ENCODE data around the gene TCF4. TPM values are rescaled to one million over a fixed set of nuclear protein-coding genes. Genes with fewer than 3 reads are reported as not detected.

The TCF4 gene
- total RNA-seq, 1 donor: 27.5 TPM

- Histone ChIP-seq H3K9me3 (ENCODE audit: low read depth, low read length) (no peaks in the 10 kb centered on the region), H3K27me3 (ENCODE audit: insufficient read depth, low read length) (no peaks in the 10 kb centered on the region), H3K4me3 (ENCODE audit: low read length) (no peak overlapping the region), H3K4me1 (ENCODE audit: insufficient read depth, low read length) (peaks cover 12% of the 10 kb centered on the region)
Observed at GRCh38 chr18:55593888-55594287, 5.9 kb upstream of the TCF4 start.

DNA sequence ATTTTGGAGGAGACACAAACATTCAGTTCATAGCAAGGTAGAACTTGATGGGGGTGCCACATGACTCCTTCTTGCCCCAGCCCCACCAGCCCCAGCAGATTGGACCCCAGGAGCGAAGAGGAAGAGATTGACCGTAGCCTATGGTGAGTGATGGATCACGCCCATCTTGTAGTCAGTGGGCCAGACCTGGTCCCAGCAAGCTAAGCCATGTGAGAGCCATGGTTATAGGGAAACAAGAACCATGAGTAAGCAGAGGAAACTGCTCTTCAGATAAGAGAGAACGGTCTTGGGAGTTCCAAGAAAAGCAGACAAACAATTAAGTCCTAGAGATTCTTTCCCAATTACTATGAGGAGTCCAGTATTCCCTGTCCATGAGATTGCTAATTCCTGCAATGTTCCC, 4.6 kb upstream of the TCF4 start:
- peaks cover 12% of the 10 kb centered on the region for H3K4me1 ChIP-seq (ENCODE audit: insufficient read depth, low read length)
- no peak overlapping the region for H3K4me3 ChIP-seq (ENCODE audit: low read length)
- H3K9me3 ChIP-seq (ENCODE audit: low read depth, low read length): no peaks in the 10 kb centered on the region
- no peaks in the 10 kb centered on the region for H3K27me3 ChIP-seq (ENCODE audit: insufficient read depth, low read length)

DNA sequence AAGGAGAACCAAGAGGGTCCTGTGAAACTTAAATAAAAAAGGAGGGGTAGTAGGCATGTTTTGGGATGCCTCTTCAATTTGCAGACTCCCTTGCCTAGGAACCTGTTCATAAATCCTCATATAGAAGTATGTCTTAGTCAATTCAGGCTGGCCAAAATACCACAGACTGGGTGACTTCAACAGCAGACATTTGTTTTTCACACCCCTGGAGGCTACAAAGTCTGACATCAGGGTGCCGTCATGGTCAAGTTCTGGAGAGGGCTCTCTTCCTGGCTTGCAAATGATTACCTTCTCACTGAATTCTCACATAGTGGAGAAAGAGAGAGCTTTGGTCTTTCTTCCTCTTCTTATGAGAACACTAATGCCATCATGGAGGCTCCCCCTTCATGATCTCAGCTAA, 4.1 kb upstream of the TCF4 start:
- H3K4me3 ChIP-seq (ENCODE audit: low read length): no peak overlapping the region
- H3K9me3 ChIP-seq (ENCODE audit: low read depth, low read length): no peaks in the 10 kb centered on the region
- H3K27me3 ChIP-seq (ENCODE audit: insufficient read depth, low read length): no peaks in the 10 kb centered on the region
- H3K4me1 ChIP-seq (ENCODE audit: insufficient read depth, low read length): peaks cover 12% of the 10 kb centered on the region

DNA sequence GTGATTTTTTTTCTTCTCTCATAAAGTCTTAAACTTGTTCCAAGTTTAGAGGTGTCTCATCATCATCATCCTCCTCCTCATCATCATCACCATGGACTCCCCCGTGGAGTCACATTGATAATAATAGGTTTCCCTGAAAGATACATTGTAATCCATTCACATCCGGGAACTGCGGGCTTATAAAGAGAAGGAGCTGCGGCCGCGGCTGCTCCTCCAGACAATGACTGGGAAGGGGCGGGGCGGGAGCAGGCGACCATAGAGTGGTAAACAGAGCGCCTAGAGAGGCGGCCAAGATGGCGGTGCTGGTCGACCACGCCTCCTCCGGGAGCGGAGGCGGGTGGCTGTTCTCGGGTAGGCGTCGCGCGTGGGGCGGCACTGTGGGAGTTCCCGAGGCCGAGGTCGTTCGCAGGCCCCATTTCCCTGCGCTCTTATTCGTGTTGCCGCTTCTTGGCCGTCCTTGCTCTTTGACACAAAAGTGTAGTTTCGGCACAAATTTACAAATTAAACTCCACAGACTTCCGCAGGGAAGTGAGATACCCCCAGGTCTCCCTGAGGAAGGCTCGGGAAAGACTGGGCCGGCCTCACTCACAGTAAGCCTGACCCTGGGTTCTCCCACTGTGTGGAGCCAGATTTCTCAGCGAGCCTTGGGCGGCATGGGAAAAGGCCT, 1.8 kb upstream of the TCF4 start:
- Histone ChIP-seq H3K27me3 (ENCODE audit: insufficient read depth, low read length) (no peaks in the 10 kb centered on the region), H3K9me3 (ENCODE audit: low read depth, low read length) (no peaks in the 10 kb centered on the region), H3K4me3 (ENCODE audit: low read length) (peak overlapping the region; percentile 59), H3K4me1 (ENCODE audit: insufficient read depth, low read length) (peaks cover 25% of the 10 kb centered on the region)

DNA sequence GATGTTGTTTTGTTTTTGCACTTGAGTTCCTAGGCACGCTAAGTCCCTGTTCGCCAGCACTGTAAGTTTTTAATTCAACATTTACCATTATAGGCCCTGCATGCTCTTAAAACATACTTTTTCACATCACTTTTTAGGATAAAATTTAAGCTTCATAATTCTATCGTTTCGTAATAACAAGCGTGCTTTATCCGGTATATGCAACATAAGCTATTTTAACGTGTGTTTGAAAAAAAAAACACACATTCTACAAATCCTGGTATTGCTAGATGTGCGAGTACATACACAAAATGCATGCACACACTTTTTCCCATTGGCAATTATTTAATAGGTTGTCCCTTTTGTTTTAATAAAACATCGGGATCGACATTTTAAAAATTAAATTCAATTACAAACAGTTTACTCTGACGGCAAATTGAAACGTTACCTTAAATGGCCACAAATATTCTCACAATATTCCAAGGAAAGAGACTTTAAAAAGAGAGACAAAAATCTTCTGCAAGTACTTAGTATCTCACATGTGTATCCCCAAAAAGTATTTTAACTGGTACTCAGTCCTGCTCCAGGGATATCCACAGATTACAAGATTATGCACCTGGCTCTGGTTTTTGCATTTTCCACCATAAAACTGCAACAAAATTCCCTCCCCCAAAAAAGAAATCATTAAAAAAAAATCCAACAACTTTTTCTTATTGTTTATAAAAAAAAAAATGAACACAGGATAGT, 1.0 kb upstream of the TCF4 start:
- Histone ChIP-seq H3K4me1 (ENCODE audit: insufficient read depth, low read length) (peaks cover 25% of the 10 kb centered on the region), H3K9me3 (ENCODE audit: low read depth, low read length) (no peaks in the 10 kb centered on the region), H3K27me3 (ENCODE audit: insufficient read depth, low read length) (no peaks in the 10 kb centered on the region), H3K4me3 (ENCODE audit: low read length) (peak overlapping the region; percentile 59)

GRCh38 chr18:55587418-55588110, 428 bp downstream of the TCF4 start:
- Histone ChIP-seq H3K27me3 (ENCODE audit: insufficient read depth, low read length) (no peaks in the 10 kb centered on the region), H3K9me3 (ENCODE audit: low read depth, low read length) (no peaks in the 10 kb centered on the region), H3K4me3 (ENCODE audit: low read length) (peak overlapping the region; percentile 59), H3K4me1 (ENCODE audit: insufficient read depth, low read length) (peaks cover 25% of the 10 kb centered on the region)

- Histone ChIP-seq H3K4me3 (ENCODE audit: low read length) (no peak overlapping the region), H3K4me1 (ENCODE audit: insufficient read depth, low read length) (peaks cover 25% of the 10 kb centered on the region), H3K27me3 (ENCODE audit: insufficient read depth, low read length) (no peaks in the 10 kb centered on the region), H3K9me3 (ENCODE audit: low read depth, low read length) (no peaks in the 10 kb centered on the region)
Observed at GRCh38 chr18:55585920-55586561, 2.0 kb downstream of the TCF4 start.

DNA sequence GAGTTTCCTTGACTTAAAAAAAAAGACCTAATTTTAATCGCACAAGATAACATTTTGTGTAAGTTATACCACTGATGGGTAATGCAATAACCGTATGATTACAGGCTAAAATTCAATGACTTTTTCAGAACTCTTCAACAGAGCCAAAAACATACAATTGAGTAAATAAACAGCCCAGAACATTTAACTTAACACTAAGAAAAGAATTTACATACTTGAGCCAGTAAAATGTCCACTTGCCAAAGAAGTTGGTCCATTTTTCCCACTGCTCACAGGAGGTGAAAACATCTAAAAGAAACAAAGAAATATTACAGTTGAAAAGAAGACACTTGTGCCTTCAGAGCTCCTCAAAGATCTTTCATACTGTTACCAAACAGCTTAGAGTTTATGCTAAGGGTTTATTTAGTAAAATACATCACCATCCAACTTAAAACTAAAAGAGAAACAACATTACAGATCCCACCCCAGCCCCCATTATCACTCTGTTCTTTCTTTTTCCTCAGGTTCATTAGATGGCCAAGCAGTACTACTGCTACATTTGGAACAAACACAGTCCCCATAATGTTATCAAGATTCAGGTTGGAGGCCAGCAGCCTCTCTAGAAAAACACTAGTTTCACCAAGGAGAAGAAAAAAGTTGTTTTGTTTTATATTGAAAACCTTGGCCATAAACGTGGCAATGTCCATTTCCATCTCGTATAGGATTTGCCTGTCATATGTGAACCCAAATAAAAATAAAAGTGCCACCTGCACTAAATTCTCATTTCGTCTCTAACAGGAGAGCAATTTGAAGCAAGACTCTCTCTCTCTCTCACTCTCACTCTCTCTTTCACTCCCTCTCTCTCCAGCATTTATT, 2.7 kb downstream of the TCF4 start:
- no peaks in the 10 kb centered on the region for H3K27me3 ChIP-seq (ENCODE audit: insufficient read depth, low read length)
- no peak overlapping the region for H3K4me3 ChIP-seq (ENCODE audit: low read length)
- H3K9me3 ChIP-seq (ENCODE audit: low read depth, low read length): no peaks in the 10 kb centered on the region
- H3K4me1 ChIP-seq (ENCODE audit: insufficient read depth, low read length): peaks cover 25% of the 10 kb centered on the region

GRCh38 chr18:55584201-55584600, 3.8 kb downstream of the TCF4 start:
- Histone ChIP-seq H3K9me3 (ENCODE audit: low read depth, low read length) (no peaks in the 10 kb centered on the region), H3K4me1 (ENCODE audit: insufficient read depth, low read length) (peaks cover 15% of the 10 kb centered on the region), H3K27me3 (ENCODE audit: insufficient read depth, low read length) (no peaks in the 10 kb centered on the region), H3K4me3 (ENCODE audit: low read length) (no peak overlapping the region)

DNA sequence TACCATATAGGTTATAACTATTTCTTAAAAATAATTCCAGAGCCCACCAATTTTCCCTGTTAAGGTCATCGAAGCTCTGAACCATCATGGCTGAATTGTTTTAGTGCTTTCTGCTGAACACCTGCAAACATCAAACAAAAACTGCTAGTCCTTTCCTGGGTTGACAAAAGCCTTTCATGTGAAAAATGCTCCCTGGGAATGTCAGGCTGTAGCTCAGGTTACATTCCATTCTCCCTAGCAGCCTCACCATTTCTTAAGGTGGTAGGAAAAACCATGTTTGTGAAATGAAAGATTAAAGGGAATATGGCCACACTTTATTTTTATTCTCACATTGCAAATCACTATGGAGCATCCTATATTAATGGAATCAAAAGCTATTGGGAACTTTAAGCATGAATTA, 5.7 kb downstream of the TCF4 start:
- H3K9me3 ChIP-seq (ENCODE audit: low read depth, low read length): no peaks in the 10 kb centered on the region
- no peak overlapping the region for H3K4me3 ChIP-seq (ENCODE audit: low read length)
- no peaks in the 10 kb centered on the region for H3K27me3 ChIP-seq (ENCODE audit: insufficient read depth, low read length)
- H3K4me1 ChIP-seq (ENCODE audit: insufficient read depth, low read length): peaks cover 13% of the 10 kb centered on the region

DNA sequence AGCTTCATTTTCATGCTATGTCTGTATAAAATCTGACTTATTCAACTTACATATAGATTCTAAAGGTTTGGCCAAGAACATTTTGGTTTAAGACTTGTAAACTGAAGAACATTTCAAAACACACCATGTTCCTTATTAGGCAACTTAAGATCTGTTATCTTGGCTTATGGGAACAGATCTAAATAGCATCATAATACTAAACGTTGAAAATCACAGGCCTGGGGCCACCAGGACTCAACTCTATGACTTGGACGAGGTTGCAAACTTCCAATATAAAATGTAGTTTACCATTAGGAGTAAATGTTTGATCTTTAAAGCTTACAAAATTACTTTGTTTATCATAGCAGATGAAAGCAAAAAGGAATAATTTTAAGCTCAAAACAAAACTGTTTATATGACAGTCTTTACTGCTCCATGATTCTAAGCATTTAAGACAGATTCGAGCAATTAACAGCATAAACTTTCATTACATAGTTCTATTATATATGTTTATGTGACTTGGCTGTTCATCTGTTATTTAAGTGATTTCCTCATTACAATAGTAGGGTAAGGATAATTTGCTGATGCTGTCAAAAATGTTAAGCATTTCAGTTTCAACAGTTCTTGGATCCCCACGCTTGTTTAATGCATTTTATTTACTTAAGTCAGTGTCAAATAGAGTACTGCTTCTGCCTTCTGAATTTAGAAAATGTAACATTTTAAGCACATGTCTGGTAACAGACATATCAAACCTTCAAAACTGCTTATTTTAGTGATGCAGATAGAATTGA, 8.3 kb downstream of the TCF4 start:
- Histone ChIP-seq H3K4me3 (ENCODE audit: low read length) (no peak overlapping the region), H3K9me3 (ENCODE audit: low read depth, low read length) (no peaks in the 10 kb centered on the region), H3K27me3 (ENCODE audit: insufficient read depth, low read length) (no peaks in the 10 kb centered on the region), H3K4me1 (ENCODE audit: insufficient read depth, low read length) (peaks cover 6% of the 10 kb centered on the region)

DNA sequence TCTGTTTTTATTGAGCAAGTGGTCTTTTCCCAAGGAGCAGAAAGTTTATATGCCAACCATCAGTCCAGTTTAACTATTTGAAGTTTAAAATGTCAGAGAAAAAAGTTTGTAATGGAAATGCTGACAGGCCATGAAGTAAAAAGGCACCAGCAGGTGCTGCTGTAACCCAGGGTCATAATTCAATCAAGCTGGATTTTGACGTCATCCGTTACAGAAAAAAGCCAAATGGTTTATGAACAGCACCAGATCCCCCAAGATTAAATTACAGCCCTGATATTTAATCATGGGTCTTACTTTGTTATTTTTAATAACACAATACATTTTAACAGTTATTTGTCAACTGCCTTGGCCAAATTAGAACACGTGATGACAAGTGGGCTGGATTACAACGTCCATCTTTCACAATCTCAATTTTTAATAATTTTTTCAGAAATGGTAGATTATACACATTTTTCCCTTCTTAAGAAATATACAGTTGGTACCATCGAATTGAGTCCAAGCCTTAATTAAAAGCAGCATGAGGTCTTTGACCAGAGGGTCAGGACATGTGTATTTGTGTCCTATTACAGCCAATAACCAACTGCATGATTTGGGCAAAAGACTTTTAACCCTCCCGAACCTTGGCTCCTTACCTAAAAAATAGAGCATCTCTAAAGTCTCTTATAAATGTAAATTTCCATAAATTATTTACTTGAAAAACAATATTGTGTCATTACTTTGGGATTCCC, 10.0 kb downstream of the TCF4 start:
- Histone ChIP-seq H3K4me3 (ENCODE audit: low read length) (no peak overlapping the region), H3K4me1 (ENCODE audit: insufficient read depth, low read length) (peaks cover 12% of the 10 kb centered on the region), H3K9me3 (ENCODE audit: low read depth, low read length) (no peaks in the 10 kb centered on the region), H3K27me3 (ENCODE audit: insufficient read depth, low read length) (no peaks in the 10 kb centered on the region)

DNA sequence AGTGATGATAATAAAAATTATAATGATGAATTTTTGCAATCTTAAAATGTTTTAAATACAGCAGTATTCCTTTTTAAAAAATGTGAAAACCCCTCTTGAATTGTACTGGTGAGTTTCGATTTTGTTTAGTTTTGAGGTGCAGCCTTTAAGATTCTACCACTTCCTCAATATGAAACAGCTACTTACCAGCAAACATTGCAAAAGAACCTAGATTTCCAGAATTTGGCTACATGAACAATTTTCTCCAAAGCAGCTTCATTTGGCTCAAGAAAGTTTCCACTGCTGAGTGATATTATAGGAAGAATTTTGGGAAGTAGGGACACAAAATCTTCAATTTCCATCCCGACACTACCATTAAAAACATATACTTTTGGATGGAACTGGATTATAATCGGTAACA, 12.0 kb downstream of the TCF4 start:
- Histone ChIP-seq H3K4me3 (ENCODE audit: low read length) (no peak overlapping the region), H3K4me1 (ENCODE audit: insufficient read depth, low read length) (peaks cover 12% of the 10 kb centered on the region), H3K27me3 (ENCODE audit: insufficient read depth, low read length) (no peaks in the 10 kb centered on the region), H3K9me3 (ENCODE audit: low read depth, low read length) (no peaks in the 10 kb centered on the region)

All from mononuclear cell (primary cell).